22Rv1 (cell line): Measurements from ENCODE around the gene GJA8.
A peak's percentile ranks its signal among the peaks of the same experiment; 100 is the strongest.
"Not testable (repeated sequence)": the region's sequence is repeated elsewhere in the genome, so short reads cannot be mapped to it uniquely, and the experiment has no call there.

Source experiments
- H3K27ac ChIP-seq: fragments of 450-650 bp; 2 replicates; pipeline ENCODE4 v1.5.1; 2017
- ZFX ChIP-seq: fragments of 450-650 bp; IDR thresholded peaks from 2 replicates; pipeline ENCODE4 v1.6.1; 2017; ENCODE audit warnings: antibody characterized with exemption, borderline replicate concordance
- TF ChIP-seq, protein P1 (sequence below): fragments of 450-650 bp; IDR thresholded peaks from 2 replicates; pipeline ENCODE4 v1.5.1; 2017; ENCODE audit warnings: mild to moderate bottlenecking

Gene GJA8

DNA sequence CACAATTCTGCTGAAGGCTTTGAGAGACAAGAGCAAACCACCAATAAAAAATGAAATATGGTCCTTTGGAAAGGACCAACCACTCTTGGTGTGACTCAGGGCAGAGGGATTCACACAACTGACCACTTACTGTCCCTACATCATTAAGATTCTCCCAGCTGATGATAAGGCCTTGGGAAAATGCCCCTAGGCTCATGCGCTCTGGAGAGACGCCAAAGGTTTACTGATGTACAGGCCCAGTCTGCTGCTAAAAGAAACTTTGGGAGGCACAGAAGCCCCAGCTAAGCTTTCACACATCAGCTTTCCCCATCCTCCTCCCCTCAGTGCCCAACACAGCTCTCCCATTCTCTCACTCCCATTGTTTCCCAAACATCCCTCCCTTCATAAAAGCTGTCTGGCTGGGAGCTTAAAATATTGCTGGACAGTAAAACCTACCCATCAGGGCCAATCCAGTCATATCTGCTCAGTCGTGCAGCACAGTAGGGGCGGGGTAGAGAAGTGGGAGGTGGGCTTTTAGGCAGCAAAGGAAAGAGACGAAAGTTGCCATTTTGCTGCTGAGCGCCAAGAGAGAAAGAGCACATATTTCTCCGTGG is at the start of gene GJA8:
GJA8 (plus strand) TSS at position 543 of the 593 bp plus-strand sequence. CDS start 5,161 bp downstream, outside the sequence.
- TF ChIP-seq, protein P1, sequence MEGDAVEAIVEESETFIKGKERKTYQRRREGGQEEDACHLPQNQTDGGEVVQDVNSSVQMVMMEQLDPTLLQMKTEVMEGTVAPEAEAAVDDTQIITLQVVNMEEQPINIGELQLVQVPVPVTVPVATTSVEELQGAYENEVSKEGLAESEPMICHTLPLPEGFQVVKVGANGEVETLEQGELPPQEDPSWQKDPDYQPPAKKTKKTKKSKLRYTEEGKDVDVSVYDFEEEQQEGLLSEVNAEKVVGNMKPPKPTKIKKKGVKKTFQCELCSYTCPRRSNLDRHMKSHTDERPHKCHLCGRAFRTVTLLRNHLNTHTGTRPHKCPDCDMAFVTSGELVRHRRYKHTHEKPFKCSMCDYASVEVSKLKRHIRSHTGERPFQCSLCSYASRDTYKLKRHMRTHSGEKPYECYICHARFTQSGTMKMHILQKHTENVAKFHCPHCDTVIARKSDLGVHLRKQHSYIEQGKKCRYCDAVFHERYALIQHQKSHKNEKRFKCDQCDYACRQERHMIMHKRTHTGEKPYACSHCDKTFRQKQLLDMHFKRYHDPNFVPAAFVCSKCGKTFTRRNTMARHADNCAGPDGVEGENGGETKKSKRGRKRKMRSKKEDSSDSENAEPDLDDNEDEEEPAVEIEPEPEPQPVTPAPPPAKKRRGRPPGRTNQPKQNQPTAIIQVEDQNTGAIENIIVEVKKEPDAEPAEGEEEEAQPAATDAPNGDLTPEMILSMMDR, result no peak
- no peak for TF ChIP-seq ZFX
- no peak within 1 kb of the TSS for H3K27ac ChIP-seq

DNA sequence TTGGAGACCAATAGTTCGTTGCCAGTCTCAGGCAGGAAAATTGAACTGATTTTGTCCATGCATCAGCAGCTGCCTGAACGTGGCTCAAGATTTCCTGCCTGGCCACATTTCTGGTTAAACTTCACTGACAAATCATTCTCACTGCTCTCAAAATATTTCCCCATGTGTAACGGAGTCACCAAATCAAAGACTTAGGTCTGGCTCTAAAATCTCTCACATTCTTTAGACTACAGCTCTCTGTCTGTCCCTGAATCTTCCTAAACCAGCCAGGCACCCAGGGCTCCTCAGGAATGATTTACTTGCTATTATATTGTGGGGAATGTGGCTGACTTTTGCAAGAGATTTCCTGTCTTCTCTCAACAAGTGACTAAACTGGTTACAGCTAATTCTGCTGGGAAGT is 49.2 kb upstream of the GJA8 start:
- TF ChIP-seq ZFX, result no peak
- TF ChIP-seq, protein P1, result no peak
- H3K27ac ChIP-seq, result no peak overlapping the region

DNA sequence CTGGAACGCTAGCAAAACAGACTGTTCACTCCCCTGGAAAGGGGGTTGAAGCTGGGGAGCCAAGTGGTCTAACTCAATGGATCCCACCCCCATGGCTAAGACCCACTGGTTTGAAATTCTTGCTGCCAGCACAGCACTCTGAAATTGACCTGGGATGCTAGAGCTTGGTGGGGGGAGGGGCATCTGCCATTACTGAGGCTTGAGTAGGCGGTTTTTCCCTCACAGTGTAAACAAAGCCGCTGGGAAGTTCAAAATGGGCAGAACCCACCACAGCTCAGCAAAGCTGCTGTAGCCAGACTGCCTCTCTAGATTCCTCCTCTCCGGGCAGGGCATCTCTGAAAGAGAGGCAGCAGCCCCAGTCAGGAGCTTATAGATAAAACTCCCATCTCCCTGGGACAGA is 47.6 kb upstream of the GJA8 start:
- H3K27ac ChIP-seq, result not testable (repeated sequence)

DNA sequence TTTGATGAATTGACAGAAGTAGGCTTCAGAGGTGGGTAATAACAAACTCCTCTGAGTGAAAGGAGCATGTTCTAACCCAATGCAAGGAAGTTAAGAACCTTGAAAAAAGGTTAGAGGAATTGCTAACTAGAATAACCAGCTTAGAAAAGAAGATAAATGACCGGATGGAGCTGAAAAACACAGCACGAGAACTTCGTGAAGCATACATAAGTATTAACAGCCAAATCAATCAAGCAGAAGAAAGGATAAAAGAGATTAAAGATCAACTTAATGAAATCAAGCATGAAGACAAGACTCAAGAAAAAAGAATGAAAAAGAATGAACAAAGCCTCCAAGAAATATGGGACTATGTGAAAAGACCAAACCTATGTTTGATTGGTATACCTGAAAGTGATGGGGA is 46.6 kb upstream of the GJA8 start:
- H3K27ac ChIP-seq, result not testable (repeated sequence)

DNA sequence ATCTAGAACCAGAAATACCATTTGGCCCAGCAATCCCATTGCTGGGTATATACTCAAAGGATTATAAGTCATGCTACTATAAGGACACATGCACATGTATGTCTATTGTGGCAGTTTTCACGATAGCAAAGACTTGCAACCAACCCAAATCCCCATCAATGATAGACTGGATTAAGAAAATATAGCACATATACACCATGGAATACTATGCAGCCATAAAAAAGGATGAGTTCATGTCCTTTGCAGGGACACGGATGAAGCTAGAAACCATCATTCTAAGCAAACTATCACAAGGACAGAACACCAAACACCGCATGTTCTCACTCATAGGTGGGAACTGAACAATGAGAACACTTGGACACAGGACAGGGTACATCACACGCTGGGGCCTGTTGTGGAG is 35.4 kb upstream of the GJA8 start:
- H3K27ac ChIP-seq, result not testable (repeated sequence)

DNA sequence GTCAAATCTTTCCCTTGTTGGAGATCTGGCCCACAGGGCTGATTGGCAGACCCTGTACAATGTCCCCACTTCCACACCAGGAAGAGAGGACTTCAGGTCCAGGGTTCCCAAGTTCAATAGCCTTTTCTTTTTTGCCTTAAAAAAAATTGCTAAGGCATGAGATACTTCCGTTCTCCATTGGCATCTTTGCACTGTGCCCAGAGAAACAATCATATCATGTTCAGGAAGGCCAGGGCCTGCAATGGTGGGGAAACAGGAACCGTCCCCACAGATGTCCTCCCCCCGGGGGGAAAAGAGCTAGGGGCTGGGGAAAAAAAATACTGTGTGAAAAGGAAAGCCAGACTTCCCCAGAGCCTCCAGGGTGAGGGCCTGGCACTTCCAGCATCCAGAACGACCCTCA is 24.6 kb upstream of the GJA8 start:
- no peak for TF ChIP-seq ZFX
- TF ChIP-seq, protein P1, result no peak
- no peak overlapping the region for H3K27ac ChIP-seq

DNA sequence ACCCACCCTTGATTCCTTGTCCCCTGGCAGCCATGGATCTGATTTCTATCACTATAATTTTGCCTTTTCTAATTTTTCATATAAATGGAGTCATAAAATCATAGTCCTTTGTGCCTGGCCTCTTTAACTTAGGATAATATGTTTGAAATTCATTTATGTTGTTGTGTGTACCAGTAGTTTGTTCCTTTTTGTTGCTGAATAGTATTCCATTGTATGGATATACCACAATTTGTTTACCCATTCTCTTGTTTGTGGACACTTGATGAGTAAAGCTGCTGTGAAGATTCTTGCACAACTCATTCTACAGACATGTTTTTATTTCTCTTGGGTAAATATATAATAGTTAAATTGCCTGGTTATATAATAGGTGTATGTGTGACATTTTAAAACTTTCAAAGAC is 22.7 kb upstream of the GJA8 start:
- TF ChIP-seq, protein P1, result no peak
- TF ChIP-seq ZFX, result no peak
- H3K27ac ChIP-seq, result no peak overlapping the region

DNA sequence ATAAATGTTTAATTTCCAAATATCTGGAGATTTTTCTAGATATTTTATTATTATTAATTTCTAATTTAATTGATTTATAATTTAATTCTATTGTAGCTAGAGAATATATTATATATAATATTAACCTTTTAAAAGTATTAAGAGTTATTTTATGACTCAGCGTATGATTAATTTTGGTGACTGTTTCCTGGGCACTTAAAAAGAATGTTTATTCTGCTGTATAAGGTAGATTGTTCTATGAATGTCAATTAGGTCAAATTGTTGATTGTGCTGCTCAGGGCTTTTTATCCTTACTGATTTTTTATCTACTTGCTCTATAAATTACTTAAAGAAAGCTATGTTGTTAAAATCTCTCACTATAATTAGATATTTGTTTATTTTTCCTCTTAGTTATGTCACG is 20.1 kb upstream of the GJA8 start:
- TF ChIP-seq, protein P1, result no peak
- TF ChIP-seq ZFX, result no peak
- no peak overlapping the region for H3K27ac ChIP-seq

DNA sequence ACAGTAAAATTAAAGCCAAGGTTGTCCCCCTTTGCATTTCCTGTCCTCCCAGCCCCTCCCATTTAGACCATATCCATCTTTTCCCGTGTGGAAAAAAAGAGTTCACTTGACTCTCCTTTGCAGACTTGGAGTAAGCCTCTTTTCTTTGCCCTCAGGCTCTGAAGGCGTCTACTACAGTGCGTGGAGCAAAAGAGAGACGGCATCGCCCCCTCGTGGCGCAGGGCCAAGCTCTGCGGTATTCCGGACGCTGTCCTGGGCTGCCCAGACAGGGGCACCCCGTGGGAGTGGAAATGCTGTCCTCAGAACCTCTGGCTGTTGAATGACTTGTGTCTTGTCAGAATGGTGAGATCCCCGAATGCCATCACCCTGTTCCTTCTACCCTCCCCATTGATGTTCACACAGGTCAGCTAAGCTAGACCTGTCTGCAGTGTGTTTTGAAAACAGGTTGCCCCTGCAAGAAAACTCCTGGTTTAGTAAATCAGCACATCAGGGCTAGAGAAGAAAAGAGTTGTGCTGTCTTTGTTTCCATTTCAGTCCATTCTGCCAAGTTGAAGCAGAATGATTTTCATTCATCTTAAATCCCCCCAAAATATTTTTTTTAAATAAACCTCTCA is 12.3 kb upstream of the GJA8 start:
- TF ChIP-seq ZFX, result no peak
- TF ChIP-seq, protein P1, result peak; percentile 86
- H3K27ac ChIP-seq, result no peak overlapping the region
